ENCODE results near the gene PBX1. TPM values are rescaled to one million over a fixed set of nuclear protein-coding genes. Genes with fewer than 3 reads are reported as not detected.

Gene PBX1
- polyA plus RNA-seq, 1 donor (not counting 4 experiments of a cell fraction or from before 2014, with no cell fraction given), result 2.2 TPM

GRCh38 chr1:164562061-164562460 lies 3.1 kb downstream of the PBX1 start:
- Histone ChIP-seq H3K36me3 (ENCODE audit: control insufficient read depth in 2 of 2, extremely low read depth in 1 of 2, insufficient read depth in 2 of 2, low read length in 2 of 2) (no peaks in the 10 kb centered on the region), H3K4me1 (ENCODE audit: control insufficient read depth, extremely low read depth, insufficient read depth, low read length) (peaks cover 6% of the 10 kb centered on the region), H3K79me2 (ENCODE audit: control insufficient read depth, insufficient read depth, low read length) (no peaks in the 10 kb centered on the region), H3K27ac (ENCODE audit: control insufficient read depth, insufficient read depth, low read length) (no peak overlapping the region), H2AFZ (ENCODE audit: control insufficient read depth, low read length) (peak overlapping the region; percentile 13), H3K4me2 (ENCODE audit: control insufficient read depth, extremely low read depth, insufficient read depth, low read depth, low read length) (no peak overlapping the region), H3K27me3 (ENCODE audit: control insufficient read depth, extremely low read depth, insufficient read depth, low read length) (no peaks in the 10 kb centered on the region), H3K9ac (ENCODE audit: control insufficient read depth, extremely low read depth, insufficient read depth, low read length) (no peak overlapping the region), H3K9me3 (ENCODE audit: control insufficient read depth, low read depth, low read length) (no peaks in the 10 kb centered on the region), H3K9me1 (ENCODE audit: control insufficient read depth, extremely low read depth, insufficient read depth, low read length) (no peaks in the 10 kb centered on the region), H4K20me1 (ENCODE audit: control insufficient read depth, extremely low read depth, insufficient read depth, low read length) (no peaks in the 10 kb centered on the region), H3K4me3 (ENCODE audit: control insufficient read depth in 2 of 3, extremely low read depth in 1 of 3, insufficient read depth in 2 of 3, low read depth in 1 of 3, low read length in 3 of 3) (peak overlapping the region in 1 of 3 experiments; percentile 21)
- dilution Hi-C loops (cut with MboI; ENCODE audit: extremely low pct_ligation_motif_present, low sequenced_read_pairs), result no loop called here
- TF ChIP-seq, protein P1, sequence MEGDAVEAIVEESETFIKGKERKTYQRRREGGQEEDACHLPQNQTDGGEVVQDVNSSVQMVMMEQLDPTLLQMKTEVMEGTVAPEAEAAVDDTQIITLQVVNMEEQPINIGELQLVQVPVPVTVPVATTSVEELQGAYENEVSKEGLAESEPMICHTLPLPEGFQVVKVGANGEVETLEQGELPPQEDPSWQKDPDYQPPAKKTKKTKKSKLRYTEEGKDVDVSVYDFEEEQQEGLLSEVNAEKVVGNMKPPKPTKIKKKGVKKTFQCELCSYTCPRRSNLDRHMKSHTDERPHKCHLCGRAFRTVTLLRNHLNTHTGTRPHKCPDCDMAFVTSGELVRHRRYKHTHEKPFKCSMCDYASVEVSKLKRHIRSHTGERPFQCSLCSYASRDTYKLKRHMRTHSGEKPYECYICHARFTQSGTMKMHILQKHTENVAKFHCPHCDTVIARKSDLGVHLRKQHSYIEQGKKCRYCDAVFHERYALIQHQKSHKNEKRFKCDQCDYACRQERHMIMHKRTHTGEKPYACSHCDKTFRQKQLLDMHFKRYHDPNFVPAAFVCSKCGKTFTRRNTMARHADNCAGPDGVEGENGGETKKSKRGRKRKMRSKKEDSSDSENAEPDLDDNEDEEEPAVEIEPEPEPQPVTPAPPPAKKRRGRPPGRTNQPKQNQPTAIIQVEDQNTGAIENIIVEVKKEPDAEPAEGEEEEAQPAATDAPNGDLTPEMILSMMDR (optimal IDR thresholded peaks at IDR 0.05 in 1 of 3, IDR thresholded peaks at IDR 0.05 in 1 of 3, conservative IDR thresholded peaks at IDR 0.05 in 1 of 3; ENCODE audit: extremely low read depth in 1 of 3, insufficient read depth in 2 of 3, low read length in 3 of 3), result no peak
- TF ChIP-seq EZH2 (IDR thresholded peaks at IDR 0.05; ENCODE audit: low read length), result no peak
- DNase-seq (ENCODE audit: low read depth, low spot score), result no peak
- FAIRE-seq, result no peak

DNA sequence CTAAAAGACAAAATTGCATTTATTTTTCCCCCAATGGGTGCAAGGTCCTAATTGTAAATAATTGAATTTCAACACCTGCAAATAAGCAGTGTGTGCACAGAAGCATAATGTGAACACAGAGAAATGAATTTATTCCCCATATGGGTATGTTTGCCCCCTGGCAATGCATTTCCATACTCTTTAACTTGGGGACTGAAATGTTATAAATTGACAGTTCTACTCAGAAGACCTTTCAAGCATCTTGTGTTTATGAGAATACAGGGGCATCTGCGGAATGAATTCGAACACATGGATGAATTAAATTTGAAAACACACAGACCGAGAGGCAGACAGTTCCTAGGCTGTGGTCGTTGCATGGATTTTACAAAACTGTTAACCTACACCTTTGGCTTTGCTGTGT lies 3.5 kb downstream of the PBX1 start:
- FAIRE-seq, result no peak
- DNase-seq (ENCODE audit: low read depth, low spot score), result no peak
- Histone ChIP-seq H3K27me3 (ENCODE audit: control insufficient read depth, extremely low read depth, insufficient read depth, low read length) (no peaks in the 10 kb centered on the region), H3K4me3 (ENCODE audit: control insufficient read depth in 2 of 3, extremely low read depth in 1 of 3, insufficient read depth in 2 of 3, low read depth in 1 of 3, low read length in 3 of 3) (peak overlapping the region in 1 of 3 experiments; percentile 21), H3K79me2 (ENCODE audit: control insufficient read depth, insufficient read depth, low read length) (no peaks in the 10 kb centered on the region), H4K20me1 (ENCODE audit: control insufficient read depth, extremely low read depth, insufficient read depth, low read length) (no peaks in the 10 kb centered on the region), H3K9ac (ENCODE audit: control insufficient read depth, extremely low read depth, insufficient read depth, low read length) (no peak overlapping the region), H3K9me3 (ENCODE audit: control insufficient read depth, low read depth, low read length) (no peaks in the 10 kb centered on the region), H3K9me1 (ENCODE audit: control insufficient read depth, extremely low read depth, insufficient read depth, low read length) (no peaks in the 10 kb centered on the region), H3K4me1 (ENCODE audit: control insufficient read depth, extremely low read depth, insufficient read depth, low read length) (peaks cover 6% of the 10 kb centered on the region), H3K27ac (ENCODE audit: control insufficient read depth, insufficient read depth, low read length) (no peak overlapping the region), H2AFZ (ENCODE audit: control insufficient read depth, low read length) (peak overlapping the region; percentile 14), H3K36me3 (ENCODE audit: control insufficient read depth in 2 of 2, extremely low read depth in 1 of 2, insufficient read depth in 2 of 2, low read length in 2 of 2) (no peaks in the 10 kb centered on the region), H3K4me2 (ENCODE audit: control insufficient read depth, extremely low read depth, insufficient read depth, low read depth, low read length) (peak overlapping the region; percentile 30)
- dilution Hi-C loops (cut with MboI; ENCODE audit: extremely low pct_ligation_motif_present, low sequenced_read_pairs), result no loop called here
- TF ChIP-seq, protein P1 (optimal IDR thresholded peaks at IDR 0.05 in 1 of 3, IDR thresholded peaks at IDR 0.05 in 1 of 3, conservative IDR thresholded peaks at IDR 0.05 in 1 of 3; ENCODE audit: extremely low read depth in 1 of 3, insufficient read depth in 2 of 3, low read length in 3 of 3), result no peak
- TF ChIP-seq EZH2 (IDR thresholded peaks at IDR 0.05; ENCODE audit: low read length), result no peak
